ENCODE measurements around the gene PTPN1.
"Not testable (repeated sequence)": the region's sequence is repeated elsewhere in the genome, so short reads cannot be mapped to it uniquely, and the experiment has no call there.

Gene PTPN1

DNA sequence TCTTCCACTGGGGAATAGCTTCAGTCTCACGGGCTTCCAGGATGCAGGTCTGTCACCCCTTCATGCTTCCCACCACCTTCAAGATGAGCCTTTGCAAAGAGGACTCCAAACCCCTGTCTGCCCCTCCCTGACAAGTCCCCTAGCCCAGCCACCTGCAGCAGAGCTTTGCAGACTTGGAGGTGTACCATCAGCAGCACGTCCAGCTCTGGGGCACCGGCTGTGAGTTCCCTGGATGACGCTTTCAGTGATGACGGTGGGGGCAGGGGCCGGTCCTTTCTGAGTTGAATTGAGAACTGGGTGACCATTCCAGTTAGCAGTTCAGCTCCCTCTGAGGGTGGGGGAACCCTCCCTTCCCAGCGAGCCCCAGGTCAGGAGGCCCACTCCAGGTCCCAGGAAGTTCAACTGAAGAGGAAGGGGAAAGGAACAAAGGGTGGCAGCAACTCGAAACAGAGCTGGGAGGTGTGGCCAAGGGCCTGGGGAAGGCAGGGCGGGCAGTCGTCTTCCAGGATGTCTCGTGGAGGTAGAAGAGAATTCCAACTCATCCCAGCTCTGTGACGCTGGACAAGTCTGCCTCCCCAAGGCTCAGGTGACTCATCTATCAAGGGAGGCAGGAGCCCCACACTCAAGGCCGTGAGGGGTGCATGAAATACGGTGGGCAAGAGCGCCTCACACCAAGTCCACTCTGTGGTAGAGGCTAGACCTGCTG, 86.0 kb downstream of the PTPN1 start:
- DNase-seq, result no peak

DNA sequence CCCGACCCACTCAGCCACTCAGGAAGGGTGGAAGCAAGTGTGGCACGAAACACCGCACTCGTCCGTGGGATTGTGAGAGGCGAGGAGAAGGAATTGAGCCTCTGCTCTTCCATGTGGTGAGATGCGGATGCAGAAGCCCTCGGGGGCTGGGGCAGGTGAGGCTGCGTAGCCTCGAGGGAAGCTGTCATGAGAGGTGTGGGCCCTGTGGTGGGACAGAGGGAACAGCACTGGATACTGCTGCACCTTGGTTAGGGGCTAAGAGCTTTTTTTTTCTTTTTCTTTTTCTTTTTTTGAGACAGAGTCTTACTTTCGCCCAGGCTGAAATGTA, 86.5 kb downstream of the PTPN1 start:
- no peak for DNase-seq

DNA sequence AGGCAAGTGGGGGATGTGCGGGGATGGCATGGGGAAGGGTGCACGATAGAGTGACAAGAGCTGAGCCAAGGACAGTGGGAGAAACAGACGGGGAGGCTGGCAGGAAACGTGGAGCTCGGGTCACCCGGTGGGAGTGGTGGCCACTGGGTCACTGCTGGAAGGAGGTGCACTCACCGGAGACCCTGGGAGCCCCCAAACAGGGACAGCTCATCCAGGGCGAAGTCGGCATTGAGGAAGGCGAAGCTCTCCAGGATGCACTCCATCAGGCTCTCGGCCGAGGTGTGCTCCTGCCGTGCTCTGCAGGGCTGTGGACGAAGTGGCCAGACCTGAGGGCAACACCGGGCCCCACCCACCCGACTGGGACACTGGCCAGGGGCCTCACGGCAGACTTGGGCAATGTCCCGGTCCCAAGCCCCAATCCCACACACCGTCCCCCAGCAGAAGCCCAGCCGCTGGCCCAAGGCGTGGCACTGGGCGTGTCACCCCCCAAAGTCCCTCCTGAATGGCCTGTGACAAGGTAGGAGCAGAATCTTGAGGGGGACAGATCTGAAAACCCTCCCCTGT, 87.3 kb downstream of the PTPN1 start:
- DNase-seq, result no peak

DNA sequence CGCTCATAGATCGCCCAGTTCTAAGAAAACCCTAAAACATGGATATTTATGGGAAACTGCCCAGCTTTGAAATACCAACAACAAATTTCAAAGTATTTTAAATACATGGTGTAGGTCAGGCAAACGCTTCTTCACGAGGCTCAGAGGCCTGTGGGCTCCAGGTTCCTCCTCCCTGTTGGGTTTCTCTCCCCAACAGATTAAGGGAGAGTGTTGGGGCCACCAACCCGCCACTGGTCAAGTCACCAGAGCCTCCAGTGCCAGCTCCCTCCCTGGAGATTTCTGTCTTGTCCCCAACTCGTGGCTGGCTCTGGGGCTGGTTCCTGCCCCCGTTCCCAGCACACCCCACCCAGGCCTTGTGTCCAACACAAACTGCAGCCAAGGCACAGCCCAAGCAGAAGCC, 87.9 kb downstream of the PTPN1 start:
- no peak for DNase-seq

DNA sequence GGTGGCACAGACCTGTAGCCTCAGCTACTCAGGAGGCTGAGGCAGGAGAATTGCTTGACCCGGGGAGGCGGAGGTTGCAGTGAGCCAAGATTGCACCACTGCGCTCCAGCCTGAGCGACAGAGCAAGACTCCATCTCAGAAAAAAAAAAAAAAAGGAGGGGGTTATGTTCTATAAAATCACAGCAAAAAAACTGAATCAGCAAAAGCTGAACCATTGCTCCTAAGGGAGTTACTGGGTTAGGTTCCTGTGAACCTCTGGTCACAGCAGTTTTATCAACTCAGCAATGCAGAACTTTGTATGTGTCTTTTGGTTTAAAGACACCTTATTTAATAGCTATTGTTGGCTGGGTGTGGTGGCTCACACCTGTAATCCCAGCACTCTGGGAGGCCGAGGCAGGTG, 88.6 kb downstream of the PTPN1 start:
- not testable (repeated sequence) for DNase-seq

DNA sequence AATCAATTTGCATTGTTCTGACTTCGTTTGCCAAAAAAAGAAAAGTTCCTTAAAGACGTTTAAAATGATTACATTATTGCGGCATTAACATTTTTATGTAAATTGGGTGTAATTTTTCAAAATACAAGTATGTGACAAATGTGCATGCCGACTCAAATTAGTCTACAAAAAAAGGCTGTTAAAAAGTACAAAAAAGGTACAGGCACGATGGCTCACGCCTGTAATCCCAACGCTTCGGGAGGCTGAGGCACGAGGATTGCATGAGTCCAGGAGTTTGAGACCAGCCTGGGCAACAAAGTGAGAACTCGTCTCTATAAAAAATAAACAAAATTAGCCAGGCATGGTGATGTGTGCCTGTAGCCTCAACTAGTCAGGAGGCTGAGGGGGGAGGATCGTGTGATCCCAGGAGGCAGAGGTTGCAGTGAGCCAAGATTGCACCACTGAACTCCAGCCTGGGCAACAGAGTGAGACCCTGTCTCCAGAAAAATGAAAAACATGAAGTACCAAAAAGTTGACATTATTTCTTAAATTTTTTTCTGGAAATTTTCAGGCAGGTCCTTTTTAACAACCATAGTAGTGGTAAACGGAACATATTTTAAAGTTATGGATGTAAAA, 90.2 kb downstream of the PTPN1 start:
- DNase-seq, result no peak

DNA sequence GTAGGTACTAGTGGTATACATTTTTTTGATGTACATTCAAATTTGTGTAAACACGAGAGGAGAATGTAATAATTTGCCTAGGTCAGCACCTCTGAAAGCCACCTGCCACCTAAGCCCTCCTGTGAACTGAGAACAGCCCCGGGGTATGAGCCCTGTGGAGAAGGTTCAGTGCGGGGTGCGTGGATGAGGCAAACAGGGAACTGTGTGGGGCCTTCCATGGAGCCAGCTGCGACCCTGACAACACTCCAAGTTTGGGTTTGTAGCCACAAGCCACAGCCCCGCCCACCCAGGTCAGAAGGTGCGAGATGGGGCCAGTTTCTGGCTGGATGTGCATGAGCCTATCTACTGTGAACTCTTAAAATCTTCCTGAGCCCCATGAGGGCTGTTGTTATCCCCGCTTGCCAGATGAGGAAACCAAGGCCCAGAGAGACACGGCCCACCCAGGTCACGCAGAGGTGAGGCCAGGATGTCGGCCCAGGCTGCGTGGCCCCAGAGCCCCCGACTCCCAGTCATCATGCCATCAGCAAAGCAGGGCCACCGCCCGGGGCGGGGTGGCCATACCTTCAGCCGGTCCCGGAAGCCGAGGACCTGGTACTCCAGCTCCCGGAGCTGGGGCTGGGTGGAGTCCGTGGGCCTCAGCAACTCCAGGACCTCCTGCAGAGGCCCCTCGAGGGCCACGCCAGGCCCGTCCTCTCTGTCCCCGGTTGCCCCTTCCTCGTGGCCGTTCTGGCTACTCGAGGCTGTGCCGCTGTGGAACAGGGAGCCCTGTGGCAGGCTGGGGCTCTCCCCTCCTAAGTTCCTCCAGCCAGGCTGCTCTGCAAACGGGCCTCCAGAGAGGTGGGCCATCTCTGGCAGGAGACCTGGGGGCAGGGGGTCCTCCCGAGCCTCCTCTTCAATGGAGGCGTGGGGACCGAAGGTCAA, 91.6 kb downstream of the PTPN1 start:
- DNase-seq, result no peak

DNA sequence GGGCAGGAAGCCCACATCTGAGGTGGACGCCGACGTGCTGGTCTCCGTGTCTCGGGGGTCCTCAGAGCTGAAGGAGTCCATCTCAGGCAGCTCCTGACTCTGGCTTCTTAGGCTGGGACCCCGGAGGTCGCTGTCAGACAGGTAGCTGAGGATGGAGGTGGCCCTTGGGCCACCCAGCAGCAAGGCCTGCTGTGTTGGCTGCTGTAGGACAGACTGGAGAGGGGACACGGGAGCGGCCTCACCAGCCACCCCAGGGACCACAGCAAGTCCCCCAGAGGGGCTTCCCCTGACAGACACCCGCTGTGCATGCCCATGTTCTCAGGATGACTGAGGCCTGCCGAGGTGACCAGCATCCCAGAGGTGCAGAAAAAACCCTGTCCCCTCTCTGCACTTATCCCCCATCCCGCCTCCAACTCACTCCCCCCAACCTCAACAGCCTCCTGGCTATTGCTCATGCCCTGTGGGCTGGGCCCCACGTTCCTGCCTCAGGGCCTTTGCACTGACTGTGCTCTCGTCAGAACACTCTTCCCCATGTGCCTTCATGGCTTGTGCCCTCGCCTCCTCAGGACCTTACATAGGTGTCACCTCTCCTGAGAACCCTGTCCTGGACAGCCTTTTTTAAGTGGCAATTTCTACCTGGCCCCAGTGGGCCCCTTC, 92.4 kb downstream of the PTPN1 start:
- DNase-seq, result no peak

DNA sequence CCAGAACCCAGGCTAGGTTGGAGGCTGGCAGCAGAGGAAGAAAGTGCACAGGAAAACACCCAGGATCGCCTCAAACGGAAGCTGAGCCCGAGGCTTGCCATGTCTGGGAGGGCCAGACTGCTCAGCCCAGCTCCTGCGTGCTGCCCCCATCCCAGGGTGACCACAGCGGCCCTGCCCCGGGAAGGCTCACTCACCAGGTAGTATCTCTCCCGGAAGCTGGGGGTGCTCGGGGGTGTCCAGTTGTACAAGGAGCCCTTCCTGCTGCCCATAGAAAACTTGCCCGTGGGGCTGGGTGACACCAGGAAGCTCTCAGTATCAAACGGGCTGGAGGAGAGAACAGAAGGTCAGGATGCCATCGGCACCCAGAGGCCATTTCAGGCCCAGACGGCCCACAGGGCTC, 94.3 kb downstream of the PTPN1 start:
- no peak for DNase-seq

DNA sequence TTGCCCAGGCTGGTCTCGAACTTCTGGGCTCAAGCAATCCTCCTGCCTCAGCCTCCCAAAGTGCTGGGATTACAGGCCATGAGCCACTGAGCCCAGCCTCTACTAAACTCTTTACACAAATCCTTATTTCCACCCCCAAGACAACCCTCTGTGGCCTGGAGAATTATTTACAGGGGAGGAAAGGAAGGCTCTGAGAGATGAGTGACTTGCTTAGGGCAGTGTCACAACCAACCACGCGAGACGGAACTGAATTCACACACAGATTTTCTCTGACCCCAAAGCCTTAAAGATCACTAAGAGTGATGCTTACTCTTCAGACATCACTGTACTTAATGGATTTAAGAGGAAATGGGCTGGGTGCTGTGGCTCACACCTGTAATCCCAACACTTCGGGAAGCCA, 95.0 kb downstream of the PTPN1 start:
- no peak for DNase-seq

DNA sequence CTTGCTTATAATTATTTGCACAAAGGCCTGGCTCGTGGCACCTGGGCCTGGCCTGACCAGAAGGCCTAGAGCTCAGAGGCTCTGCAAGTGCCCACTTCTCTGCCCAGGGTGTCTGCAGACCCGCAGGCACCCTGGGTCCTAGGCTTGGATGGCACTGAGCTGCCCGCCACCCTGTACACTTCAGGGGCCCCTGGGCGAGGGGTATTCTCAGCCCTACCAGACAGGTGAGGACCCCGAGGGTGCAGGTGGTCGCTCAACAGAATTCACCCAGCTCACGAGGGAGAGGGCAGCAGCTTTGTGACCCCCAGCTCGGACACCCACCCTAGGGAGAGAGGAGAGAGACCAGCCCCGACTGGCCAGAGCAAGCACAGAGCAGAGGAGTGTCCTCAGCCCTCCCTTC, 97.3 kb downstream of the PTPN1 start:
- DNase-seq, result no peak

DNA sequence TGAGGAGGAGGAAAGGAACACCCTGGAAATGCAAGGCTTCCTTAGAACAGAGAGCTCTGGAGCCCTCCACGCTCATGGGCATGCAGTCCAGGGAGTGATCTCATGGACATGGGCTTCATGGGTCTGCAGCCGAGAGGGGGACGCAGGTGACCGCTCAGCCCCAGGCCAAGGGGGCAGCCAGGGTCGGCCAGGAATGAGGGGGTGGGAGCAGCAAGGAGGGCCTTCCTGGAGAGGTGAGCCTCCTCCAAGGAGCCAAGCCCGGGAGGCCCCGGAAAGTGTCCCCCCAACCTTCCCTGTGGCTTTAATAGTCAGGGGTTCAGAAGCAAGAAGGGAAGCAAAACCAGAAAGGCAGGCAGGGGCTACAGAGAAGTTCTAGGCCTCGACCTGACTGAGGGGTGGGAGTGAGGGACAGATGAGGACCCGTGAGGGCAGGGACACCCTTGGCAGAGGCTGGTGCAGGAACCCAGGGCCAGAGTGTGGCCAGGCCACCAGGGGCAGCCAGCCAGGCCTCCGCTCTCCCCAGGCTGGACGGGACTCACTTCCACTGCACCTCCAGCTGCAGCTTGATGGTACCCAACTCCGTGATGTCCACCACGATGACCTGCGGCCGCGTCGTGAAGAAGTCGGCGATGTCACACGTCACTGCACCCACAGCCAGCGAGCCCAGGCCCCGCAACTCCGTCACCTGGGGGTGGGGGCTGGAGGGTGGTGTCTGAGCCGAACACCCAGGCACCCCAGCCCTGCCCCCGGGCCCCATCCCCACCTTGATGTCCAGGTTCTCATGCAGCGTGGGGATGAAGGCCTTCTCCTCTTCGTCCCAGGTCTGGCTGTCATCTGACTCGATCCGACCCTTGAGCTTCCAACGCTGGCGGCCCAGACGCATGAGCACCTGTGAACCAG, 97.9 kb downstream of the PTPN1 start:
- DNase-seq, result no peak

DNA sequence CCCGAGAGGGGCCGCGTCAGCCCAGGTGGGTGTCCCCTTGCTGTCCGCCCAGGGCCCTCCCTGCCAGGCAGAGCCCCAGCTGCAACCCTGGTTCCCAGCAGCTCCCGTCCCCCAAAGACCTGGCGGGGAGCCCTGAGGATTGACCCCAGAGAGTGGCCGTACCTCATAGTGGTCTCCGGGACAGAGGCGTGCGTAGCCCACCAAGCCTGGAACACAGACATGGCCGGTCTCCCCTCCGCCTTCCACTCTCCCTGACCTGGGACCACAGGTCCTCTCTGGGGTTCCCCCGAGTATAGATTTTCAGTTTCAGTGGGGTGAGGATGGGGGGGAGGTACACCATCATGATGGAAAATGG, 98.5 kb downstream of the PTPN1 start:
- DNase-seq, result no peak

DNA sequence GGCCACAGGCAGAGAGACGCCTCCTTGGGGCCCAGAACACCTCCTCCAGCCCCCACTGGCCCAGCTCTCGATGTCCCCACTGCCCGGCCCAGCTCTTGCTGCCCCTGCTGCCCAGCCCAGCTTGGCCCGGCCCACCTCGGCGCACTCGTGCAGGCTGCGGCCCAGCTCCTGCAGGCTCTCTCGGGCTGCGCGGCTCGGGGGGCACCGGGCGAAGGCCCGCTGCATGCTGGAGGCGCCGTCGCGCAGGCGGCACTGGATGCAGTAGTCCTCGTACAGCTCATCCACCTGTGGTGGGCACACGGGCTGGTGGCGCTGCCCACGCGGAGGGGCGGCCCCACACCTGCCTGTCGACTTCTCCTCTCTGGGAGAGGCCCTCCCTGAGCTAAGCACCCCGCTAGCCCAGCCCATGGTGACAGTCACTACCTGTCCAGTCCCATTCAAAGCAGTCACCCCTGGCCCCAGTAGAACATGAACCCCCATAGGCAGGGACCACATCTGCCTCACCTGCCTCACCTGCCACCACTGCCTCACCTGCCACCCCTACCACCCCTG, 99.3 kb downstream of the PTPN1 start:
- DNase-seq, result no peak

DNA sequence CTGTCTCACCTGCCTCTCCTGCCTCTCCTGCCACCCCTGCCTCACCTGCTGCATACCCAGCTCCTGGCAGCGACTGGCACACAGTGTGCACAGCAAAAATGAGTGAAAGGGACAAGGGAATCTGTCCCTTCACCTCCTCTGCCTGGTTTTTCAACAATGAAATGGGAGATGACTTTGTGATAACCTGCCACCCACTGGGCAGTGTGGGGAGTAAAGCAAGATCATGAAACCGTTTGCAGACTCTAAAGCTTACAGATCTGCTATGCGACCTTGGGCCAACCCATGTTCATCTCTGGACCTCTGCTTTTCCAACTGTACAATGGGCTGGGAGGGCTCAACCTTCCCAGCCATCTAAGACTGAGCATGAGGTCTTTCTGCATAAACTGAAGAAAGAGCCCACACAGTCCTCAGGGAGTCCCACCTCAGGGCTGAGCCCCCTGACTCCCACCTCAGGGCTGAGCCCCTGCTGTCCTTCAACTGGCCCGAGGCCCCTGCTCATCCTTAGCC, 100.1 kb downstream of the PTPN1 start:
- no peak for DNase-seq

DNA sequence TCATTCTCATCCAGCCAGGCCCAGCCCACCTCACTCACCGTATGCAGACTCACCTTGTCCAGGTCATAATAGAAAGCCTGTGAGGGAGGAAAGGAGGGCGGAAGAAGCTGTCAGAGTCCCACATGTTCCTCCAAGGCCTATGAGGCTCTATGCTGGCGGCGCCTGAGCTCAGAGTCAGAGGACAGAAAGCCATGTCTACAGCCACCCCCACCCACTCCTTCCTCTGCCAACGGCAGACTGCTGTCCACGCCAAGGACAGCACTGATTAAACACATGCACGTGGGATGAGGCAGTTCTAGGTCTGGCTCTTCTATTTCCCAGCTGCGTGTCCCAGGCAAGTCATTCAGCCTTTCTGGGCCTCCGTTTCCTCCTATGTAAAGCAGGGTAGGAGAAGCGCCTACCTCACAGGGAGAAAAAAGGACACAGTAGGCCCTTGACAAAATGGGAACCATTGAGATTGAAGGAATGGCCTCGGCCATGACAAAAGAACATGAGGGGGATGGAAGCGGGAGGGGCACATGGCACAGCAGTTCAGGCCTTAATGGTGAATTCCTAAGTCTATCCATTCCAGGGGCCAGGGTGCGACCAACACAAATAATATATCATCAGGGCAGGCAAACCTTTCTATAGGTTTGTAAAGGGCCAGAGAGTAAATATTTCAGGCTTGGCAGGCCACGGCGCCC, 101.1 kb downstream of the PTPN1 start:
- no peak for DNase-seq

DNA sequence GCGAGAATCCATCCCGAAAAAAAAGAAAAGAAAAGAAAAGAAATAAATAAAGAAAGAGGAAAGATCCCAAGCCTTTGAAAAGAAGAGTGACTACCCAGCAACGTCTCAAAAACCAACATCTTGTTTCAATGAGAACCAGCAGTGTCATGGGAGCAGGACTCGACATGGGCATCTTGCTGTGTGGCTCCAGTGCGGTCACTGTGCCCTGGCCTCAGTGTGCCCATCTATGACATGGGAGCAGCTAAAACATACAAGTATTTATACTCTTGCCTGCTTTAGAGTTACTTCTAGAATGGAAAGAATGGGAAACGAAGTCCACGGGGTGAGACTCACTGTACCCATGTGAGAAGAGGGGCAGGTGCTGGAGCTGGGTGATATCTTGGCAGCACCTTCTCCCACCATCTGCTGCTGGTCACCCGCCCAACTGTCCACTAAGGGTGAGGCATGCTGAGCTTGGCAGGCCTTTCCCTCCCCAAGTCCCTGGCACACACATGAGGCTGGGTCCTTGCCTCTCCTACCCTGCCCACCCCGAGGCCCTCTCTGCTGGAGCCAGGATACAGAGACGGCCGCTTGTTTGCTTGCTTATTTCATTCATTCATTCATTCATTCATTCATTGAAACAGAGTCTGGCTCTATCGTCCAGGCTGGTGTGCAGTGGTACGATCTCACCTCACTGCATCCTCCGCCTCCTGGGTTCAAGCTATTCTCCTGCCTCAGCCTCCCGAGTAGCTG, 103.4 kb downstream of the PTPN1 start:
- no peak for DNase-seq

DNA sequence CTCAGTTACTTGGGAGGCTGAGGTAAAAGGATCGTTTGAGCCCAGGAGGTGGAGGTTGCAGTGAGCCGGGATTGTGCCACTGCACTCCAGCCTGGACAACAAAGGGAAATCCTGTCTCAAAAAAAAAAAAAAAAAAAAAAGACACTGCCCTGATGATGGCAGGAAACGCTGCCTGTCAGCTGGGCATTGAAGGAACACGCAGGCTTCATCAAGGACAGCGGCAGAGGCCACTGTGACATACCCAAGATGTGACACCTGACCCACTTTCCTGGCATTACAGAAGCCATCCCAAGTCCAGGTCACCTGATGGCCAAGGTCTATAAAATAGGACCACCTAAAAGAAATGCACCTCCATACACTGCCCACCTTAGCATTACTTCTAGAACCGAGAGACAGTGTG, 105.2 kb downstream of the PTPN1 start:
- DNase-seq, result no peak

DNA sequence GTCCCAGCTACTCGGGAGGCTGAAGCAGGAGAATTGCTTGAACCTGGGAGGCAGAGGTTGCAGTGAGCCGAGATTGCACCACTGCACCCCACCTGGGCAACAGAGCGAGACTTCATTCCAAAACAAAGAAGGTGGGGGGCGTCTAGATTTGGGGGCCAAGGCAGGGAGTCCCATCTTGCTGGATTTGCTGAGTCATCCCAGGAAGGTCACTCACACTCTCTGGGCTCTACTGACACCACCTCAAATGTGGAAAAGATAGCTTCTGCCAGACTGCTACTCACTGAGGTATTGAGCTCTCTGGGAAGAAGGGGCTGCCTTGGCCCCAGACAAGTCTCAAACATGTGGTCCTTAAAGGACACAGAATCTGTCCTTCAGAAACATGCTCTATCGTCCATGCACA, 106.8 kb downstream of the PTPN1 start:
- DNase-seq, result no peak

DNA sequence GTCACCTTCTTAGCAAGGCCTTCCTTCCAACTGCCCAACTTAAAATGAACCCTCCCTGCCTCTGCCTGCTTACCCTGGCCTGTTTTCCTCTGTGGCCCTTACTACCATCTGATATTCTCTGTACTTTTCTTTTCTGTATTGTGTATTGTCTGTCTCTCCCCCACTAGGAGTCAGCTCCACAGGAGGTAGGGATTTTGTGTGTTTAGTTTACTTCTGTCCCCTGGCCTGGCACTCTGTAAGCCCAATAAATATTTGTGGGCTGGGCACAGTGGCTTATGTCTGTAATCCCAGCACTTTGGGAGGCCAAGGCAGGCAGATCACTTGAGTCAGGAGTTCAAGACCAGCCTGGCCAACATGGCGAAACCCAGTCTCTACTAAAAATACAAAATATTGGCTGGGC, 108.4 kb downstream of the PTPN1 start:
- DNase-seq, result no peak

Measured in left hindlimb (tissue), 1 donor.